ENCODE results near the gene NCKAP5. TPM values are rescaled to one million over a fixed set of nuclear protein-coding genes. Genes with fewer than 3 reads are reported as not detected.

The NCKAP5 gene
- total RNA-seq, 4 donors from 2014 or later: 2.7 to 11.7 (median 5.6) TPM

GRCh38 chr2:132951008-132951714 is 617.1 kb downstream of the NCKAP5 start:
- whole genome bisulfite sequencing, 2 donors: 62 to 63% methylated on average over 8 of the region's 8 CpGs
- TF ChIP-seq POLR2A (IDR thresholded peaks at IDR 0.05): no peak
- TF ChIP-seq CTCF (IDR thresholded peaks at IDR 0.05): no peak
- TF ChIP-seq EP300 (IDR thresholded peaks at IDR 0.05): no peak
- no peak overlapping the region for H3K27ac ChIP-seq
- H3K4me1 ChIP-seq: no peaks in the 10 kb centered on the region
- H3K27me3 ChIP-seq: no peaks in the 10 kb centered on the region
- no peaks in the 10 kb centered on the region for H3K36me3 ChIP-seq
- no peak overlapping the region for H3K4me3 ChIP-seq
- no peak for DNase-seq (ENCODE audit: low spot score in 2 of 2)
- no peaks in the 10 kb centered on the region for H3K9me3 ChIP-seq

DNA sequence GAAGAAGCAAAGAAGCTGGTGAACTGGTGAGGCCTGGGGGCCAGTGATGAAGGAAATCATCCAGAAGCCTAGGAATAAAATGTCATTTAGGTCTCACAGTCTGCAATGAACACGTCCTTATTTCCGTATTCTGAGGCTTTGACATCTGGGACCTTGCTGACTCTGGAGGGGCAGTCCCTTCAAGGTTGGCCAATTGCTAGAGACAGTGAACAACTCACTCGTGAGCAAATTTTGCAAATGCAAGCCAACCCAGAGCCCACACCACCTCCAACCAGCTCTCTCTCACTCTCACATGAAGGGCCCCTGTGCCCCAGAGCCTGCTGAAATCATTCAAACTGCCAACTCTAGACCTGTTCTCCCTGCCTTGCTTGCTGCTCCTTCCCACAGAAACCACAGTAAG is 619.2 kb downstream of the NCKAP5 start:
- H3K9me3 ChIP-seq: no peaks in the 10 kb centered on the region
- no peak for DNase-seq (ENCODE audit: low spot score in 2 of 2)
- H3K4me3 ChIP-seq: no peak overlapping the region
- WGBS, 2 donors: 62 to 69% methylated on average over 3 of the region's 3 CpGs
- H3K36me3 ChIP-seq: no peaks in the 10 kb centered on the region
- TF ChIP-seq CTCF (IDR thresholded peaks at IDR 0.05) (no peak), EP300 (IDR thresholded peaks at IDR 0.05) (no peak), POLR2A (IDR thresholded peaks at IDR 0.05) (no peak)
- no peak overlapping the region for H3K27ac ChIP-seq
- H3K27me3 ChIP-seq: no peaks in the 10 kb centered on the region
- no peaks in the 10 kb centered on the region for H3K4me1 ChIP-seq

DNA sequence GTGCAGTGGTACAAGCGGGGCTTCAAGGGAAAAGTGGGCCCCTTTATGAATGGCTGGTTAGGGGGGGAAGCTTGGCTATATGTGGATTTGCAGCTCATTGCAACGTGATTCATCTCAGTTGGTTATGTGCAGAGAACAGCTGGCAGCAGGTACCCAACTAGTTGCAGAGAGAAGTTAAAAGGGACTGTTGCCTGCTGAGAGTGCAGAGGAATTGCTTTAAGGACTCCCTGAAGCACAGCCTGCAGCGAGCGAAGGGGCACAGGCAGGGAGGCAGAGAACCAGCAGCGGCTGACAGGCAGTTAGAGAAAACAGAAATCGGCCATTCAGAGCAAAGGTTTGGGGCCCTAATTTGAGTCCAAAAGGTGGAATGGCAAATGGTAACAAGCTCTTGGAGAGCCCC is 620.1 kb downstream of the NCKAP5 start:
- H3K27me3 ChIP-seq: no peaks in the 10 kb centered on the region

DNA sequence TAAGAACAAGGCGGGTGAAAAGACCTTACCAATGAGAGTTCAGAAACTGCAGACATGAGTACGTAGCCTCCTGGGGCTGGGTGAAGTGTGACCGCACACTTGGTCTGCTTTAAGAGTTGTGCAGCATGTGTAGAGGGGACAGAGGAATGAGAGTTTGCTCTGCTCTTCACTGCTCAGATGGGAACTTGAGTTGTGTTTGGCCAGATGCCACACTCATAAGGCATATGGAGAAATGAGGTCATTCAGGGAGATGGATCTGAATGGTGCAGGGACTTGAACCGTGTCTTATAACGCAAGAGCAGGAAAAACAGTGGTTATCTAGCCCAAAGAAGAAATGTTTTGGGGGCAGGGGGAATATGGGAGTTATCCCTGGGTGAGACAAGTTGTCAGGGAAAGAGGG is 624.4 kb downstream of the NCKAP5 start:
- TF ChIP-seq POLR2A (IDR thresholded peaks at IDR 0.05) (no peak), CTCF (IDR thresholded peaks at IDR 0.05) (no peak), EP300 (IDR thresholded peaks at IDR 0.05) (no peak)
- H3K27ac ChIP-seq: no peak overlapping the region
- H3K36me3 ChIP-seq: no peaks in the 10 kb centered on the region
- no peaks in the 10 kb centered on the region for H3K27me3 ChIP-seq
- no peak for DNase-seq (ENCODE audit: low spot score in 2 of 2)
- H3K9me3 ChIP-seq: no peaks in the 10 kb centered on the region
- H3K4me3 ChIP-seq: no peak overlapping the region
- no peaks in the 10 kb centered on the region for H3K4me1 ChIP-seq
- 66 to 73% methylated on average over 5 of the region's 5 CpGs for WGBS, 2 donors

More for the DNA sequence above, 620.1 kb downstream of the NCKAP5 start:
- H3K36me3 ChIP-seq: no peaks in the 10 kb centered on the region
- H3K27ac ChIP-seq: no peak overlapping the region
- no peak overlapping the region for H3K4me3 ChIP-seq
- 82 to 84% methylated on average over 6 of the region's 6 CpGs for WGBS, 2 donors
- no peak for DNase-seq (ENCODE audit: low spot score in 2 of 2)
- no peaks in the 10 kb centered on the region for H3K9me3 ChIP-seq
- TF ChIP-seq POLR2A (IDR thresholded peaks at IDR 0.05): no peak
- no peak for TF ChIP-seq CTCF (IDR thresholded peaks at IDR 0.05)
- TF ChIP-seq EP300 (IDR thresholded peaks at IDR 0.05): no peak
- H3K4me1 ChIP-seq: no peaks in the 10 kb centered on the region

DNA sequence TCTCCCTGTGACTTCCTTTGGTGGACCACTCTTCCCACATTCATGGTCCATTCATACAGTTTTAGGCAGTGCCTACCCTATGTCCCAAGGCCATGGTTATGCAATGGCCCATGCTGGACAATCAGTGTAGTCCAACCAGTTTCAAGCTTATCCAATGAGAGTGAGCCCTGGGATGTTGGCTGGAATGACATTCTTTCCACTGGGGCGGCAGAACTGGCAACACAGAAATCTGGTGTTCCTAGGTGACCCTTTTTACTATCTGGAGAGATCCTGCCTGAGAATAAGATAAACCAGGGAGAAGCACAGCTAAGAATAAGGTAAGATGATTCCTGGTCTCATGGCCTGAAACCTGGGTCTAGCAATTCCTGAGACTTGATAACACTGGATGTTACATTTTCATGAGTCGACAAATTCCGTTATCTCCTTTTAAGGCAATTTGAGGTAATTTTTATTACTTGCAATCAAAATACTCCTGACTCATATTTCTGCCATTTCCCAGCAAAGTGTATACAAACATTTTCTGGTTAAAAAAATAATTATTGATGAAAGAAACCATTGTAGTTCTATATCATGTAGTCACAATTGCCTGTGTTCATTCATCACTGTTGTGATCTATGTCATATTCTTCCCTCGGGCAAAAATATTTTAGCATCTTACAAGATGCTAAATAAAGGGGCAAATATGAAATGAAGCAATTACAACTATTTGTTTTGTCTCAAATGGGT is 626.8 kb downstream of the NCKAP5 start:
- DNase-seq (ENCODE audit: low spot score in 2 of 2): no peak
- H3K27ac ChIP-seq: no peak overlapping the region
- H3K9me3 ChIP-seq: no peaks in the 10 kb centered on the region
- no peaks in the 10 kb centered on the region for H3K27me3 ChIP-seq
- WGBS, 2 donors: 70 to 76% methylated on average over 4 of the region's 4 CpGs
- no peaks in the 10 kb centered on the region for H3K4me1 ChIP-seq
- TF ChIP-seq POLR2A (IDR thresholded peaks at IDR 0.05): no peak
- no peak for TF ChIP-seq CTCF (IDR thresholded peaks at IDR 0.05)
- no peak for TF ChIP-seq EP300 (IDR thresholded peaks at IDR 0.05)
- no peak overlapping the region for H3K4me3 ChIP-seq
- H3K36me3 ChIP-seq: no peaks in the 10 kb centered on the region
